HG02588 (cell line): Measurements from ENCODE around the gene ZBTB46.
"Not testable (repeated sequence)": the region's sequence is repeated elsewhere in the genome, so short reads cannot be mapped to it uniquely, and the experiment has no call there.

Experiments
- ATAC-seq: cut with Tn5 transposase; IDR thresholded peaks from one replicate; pipeline ENCODE4 v1.9.1; 2021; ENCODE audit warnings: mild to moderate bottlenecking, moderate library complexity; ENCODE audit not compliant: unreplicated experiment

The ZBTB46 gene

DNA sequence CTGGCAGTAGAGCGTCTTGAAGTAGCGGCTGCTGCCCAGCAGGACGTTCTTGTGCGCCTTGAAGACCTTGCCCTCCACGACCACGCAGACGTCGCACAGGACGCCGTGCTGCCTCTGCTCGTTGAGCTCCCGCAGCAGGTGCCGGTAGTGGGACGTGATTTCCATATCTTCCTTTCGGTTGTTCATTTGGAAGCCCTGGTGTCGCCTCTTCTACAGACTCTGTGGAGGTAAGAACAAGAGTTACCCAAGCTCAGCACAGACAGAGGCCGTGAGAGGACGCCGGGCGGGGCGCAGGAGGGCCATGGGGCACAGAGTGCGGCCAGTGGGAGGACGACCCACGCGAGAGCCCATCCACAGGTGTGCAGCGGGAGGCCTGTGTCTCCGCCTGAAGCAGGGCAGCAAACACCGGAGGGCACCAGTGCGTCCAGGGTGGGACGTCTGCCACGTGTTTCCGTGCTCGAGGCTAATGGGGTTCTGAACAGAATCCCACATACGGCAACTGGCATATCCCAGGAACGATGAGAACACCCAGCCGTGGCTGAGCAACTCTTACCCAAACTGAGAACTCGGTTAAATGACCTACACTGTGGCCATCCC, 40.4 kb downstream of the ZBTB46 start:
- no peak for ATAC-seq

DNA sequence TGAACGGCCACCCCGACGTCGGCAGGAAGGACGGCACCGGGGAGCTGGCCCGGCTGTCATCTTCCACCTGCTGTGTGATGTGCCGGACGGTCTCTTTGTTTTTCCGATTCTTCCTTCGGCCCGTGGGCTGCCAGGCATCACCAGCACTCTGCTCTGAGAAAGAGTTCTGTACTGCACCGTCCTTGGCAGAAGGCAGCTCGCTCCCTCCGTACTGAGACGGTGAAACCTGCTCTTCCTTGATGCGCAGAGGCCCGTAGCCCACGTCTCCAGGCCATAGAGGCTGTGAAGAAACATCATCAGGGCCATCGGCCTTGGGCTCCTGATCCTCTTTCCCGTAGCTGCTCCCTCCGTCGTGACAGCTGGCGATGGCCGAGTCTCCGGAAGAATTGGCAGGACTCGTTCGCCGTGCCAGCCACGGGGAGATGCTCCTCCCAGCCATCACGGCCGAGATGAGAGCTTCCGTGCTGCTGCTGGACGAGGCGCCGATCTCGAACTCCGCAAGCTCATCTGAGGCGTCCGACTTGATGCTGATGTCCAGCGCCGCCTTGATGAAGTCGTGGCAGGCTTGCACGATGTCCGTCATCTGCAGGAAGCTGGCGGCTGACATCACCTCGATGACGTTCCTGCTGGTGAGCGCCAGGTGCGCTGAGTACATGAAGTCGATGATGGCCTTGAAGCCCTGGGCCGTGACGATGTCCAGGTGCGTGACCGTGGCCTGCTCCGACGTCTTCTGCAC, 41.1 kb downstream of the ZBTB46 start:
- no peak for ATAC-seq

DNA sequence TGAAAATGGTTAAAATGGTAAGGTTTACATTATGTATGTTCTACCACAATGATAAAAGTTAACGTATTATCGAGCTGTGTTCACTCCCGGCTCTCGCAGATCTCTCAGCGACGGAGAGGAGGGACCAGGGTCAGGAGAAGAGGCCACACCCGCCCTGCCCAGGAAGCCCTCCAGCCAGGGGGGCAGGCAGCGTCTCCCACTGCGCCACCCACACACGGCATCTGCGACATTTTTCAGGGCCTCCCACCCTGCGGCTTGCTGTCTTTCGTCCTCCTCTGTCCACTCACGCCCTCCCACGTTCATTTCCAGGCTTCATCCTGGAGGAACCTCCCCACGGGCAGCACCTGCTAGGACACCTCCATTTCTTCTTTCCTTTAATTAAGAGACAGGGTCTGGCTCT, 43.3 kb downstream of the ZBTB46 start:
- no peak for ATAC-seq

DNA sequence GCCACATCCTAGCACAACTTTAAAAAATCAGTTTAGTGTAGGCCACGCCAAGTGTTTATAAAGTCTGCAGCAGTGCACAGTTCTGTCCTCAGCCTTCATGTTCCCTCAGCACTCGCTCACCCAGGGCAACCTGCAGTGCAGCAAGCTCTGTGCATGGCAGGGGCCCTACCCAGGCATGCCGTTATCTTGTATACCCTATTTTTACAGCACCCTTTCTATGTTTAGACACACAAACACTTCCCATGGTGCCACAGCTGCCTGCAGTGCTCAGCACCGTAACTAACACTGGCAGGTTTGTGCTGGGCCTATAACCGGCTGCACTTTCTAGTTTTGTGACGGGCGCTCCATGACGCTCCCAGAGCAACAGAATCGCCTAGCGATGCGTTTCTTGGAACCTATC, 43.8 kb downstream of the ZBTB46 start:
- no peak for ATAC-seq

GRCh38 chr20:63785691-63786131, 45.4 kb downstream of the ZBTB46 start:
- ATAC-seq = no peak

- no peak for ATAC-seq
Measured at GRCh38 chr20:63783970-63784369, 47.1 kb downstream of the ZBTB46 start.

GRCh38 chr20:63782521-63782971, 48.5 kb downstream of the ZBTB46 start:
- ATAC-seq = no peak

DNA sequence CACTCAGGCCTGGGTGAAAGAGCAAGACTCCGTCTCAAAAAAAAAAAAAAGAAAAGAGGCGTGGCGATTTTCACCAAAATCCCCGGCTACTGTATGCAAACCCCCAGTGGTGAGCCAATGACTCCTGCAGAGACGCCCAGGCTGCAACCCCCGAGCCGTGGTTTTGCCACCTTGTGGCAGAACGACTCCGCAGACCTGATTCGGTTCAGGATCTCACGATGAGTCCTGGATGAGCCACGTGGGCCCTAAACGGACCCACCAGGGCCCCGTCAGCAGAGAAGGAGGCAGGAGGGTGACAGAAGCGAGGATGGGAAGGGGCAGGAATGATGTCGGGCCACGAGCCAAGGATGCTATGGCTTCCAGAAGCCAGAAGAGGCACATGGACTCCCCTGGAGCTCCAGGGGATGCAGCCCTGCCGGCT, 49.0 kb downstream of the ZBTB46 start:
- ATAC-seq = no peak

DNA sequence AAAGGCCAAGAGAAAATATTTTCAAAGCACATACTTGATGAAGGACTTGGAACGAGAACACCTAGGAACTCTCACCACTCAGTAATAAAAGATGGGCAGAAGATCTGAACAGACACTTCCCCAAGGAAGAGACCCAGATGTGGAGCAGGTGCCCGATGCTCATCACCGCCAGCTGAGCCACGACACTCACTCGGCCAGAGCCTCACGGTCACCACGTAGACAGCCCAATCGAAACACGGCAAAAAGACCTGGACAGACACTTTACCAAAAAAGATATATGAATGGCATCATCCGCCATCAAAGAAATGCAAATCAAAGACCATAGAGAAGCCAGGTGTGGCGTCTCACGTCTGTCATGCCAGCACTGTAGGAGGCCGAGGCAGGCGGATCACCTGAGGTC, 49.9 kb downstream of the ZBTB46 start:
- no peak for ATAC-seq

GRCh38 chr20:63778857-63779256, 52.2 kb downstream of the ZBTB46 start:
- no peak for ATAC-seq

GRCh38 chr20:63778034-63778752, 52.9 kb downstream of the ZBTB46 start:
- no peak for ATAC-seq

GRCh38 chr20:63777614-63778013, 53.5 kb downstream of the ZBTB46 start:
- ATAC-seq = no peak

DNA sequence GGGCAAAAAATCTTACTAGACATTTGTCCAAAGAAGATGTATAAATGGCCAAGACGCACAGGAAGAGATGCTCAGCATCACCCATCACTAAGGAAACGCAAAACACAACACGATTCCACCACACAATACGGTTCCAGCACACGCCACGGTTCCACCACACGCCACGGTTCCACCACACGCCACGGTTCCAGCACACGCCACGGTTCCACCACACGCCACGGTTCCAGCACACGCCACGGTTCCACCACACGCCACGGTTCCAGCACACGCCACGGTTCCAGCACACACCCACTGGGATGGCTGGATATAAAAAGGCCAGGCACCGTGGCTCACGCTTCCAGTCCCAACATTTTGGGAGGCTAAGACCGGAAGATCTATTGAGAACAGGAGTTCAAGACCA, 54.2 kb downstream of the ZBTB46 start:
- not testable (repeated sequence) for ATAC-seq

GRCh38 chr20:63775096-63775978, 55.7 kb downstream of the ZBTB46 start:
- no peak for ATAC-seq

GRCh38 chr20:63774306-63774705, 56.8 kb downstream of the ZBTB46 start:
- ATAC-seq = no peak

DNA sequence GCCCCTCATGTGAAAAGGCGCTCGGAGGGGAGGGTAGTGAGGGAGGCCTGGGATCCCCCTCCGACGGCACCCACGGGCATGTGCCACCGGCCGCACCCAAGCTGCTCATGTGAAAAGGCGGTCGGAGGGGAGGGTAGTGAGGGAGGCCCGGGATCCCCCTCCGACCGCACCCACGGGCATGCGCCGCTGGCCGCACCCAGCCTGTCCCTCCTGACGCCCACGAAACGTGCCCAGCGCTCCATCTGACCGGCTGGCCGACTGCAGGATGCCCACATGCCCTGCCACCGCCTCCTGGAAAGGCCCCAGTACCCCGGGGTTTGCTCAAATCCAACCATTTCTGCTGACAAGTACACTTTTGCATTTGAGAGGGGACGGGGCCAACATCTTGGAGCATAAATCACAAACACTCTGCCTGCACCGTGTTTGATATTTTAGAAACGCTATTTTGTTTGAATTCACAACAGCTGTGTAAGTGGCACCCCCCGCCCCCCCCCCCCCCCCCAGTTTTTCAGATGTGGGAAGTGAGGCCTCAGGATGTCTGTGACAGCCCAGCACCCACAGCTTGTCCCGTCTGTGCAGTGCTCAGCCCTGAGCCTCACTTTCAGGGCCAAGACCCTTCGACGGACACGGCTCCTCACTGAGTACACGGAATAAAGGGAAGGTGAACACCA, 57.4 kb downstream of the ZBTB46 start:
- no peak for ATAC-seq

DNA sequence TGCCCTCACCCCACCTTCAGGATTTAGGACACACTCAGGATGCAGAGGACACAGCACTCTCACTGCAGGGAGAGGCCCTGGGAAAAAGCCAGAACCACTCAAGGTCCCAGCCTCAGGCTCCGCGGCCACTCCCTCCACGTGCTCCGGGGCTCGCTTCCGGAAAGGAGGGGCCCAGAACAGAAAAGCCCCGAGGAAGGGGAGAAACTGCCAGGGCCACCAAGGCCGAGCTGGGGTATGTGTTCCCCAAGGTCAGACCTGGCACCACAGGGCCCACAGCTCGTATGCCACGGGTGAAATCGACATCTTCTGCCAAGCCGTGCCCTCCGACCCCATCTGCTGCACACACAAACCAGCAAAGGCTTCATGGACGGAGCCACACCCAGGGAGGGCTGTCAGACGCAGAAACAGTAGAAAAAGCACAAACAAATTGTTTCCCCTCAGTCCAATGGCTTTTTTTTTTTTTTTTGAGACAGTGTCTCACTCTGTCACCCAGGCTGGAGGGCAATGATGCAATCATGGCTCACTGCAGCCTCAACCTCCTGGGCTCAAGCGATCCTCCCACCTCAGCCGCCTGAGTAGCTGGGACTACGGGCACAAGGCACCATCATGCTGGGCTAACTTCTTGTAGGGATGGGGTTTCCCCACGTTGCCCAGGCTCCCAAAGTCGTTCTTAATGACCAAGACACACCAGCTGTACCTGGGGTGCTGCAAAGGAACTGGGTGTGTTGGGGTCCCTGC, 58.1 kb downstream of the ZBTB46 start:
- no peak for ATAC-seq

GRCh38 chr20:63771046-63771707, 59.9 kb downstream of the ZBTB46 start:
- no peak for ATAC-seq

- ATAC-seq = no peak
Measured at GRCh38 chr20:63769891-63770474, 61.1 kb downstream of the ZBTB46 start.
